ENCODE data around the gene ATP8A1.

- TF ChIP-seq CTCF (IDR thresholded peaks at IDR 0.05 in 4 of 5, conservative IDR thresholded peaks at IDR 0.05 in 1 of 5), result no peak
- TF ChIP-seq POLR2A (IDR thresholded peaks at IDR 0.05), result no peak
Observed at GRCh38 chr4:42653626-42654560, 3.0 kb downstream of the ATP8A1 start.

Data from gastrocnemius medialis (tissue), 4 donors.